NCI-H128 (cell line): ENCODE measurements around the gene METTL17.

Experiments
- DNase-seq: peaks from one replicate; lab custom pipeline; 2025; ENCODE audit not compliant: unreplicated experiment; lab: John Stamatoyannopoulos, UW

Gene METTL17

GRCh38 chr14:21041676-21042433 is 52.1 kb downstream of the METTL17 start, which contains the start of gene RNASE7:
TSS of gene RNASE7 (plus strand) at chr14:21042362. CDS start at chr14:21042993, 631 bp downstream.
- DNase-seq: no peak

GRCh38 chr14:21042918-21043317 is 53.1 kb downstream of the METTL17 start:
- DNase-seq: no peak

- DNase-seq: no peak
These were observed 53.7 kb downstream of the METTL17 start for GRCh38 chr14:21043387-21043973.

GRCh38 chr14:21043974-21044618 is 54.3 kb downstream of the METTL17 start:
- DNase-seq: no peak
